ENCODE results near the gene IBA57.

Gene IBA57

DNA sequence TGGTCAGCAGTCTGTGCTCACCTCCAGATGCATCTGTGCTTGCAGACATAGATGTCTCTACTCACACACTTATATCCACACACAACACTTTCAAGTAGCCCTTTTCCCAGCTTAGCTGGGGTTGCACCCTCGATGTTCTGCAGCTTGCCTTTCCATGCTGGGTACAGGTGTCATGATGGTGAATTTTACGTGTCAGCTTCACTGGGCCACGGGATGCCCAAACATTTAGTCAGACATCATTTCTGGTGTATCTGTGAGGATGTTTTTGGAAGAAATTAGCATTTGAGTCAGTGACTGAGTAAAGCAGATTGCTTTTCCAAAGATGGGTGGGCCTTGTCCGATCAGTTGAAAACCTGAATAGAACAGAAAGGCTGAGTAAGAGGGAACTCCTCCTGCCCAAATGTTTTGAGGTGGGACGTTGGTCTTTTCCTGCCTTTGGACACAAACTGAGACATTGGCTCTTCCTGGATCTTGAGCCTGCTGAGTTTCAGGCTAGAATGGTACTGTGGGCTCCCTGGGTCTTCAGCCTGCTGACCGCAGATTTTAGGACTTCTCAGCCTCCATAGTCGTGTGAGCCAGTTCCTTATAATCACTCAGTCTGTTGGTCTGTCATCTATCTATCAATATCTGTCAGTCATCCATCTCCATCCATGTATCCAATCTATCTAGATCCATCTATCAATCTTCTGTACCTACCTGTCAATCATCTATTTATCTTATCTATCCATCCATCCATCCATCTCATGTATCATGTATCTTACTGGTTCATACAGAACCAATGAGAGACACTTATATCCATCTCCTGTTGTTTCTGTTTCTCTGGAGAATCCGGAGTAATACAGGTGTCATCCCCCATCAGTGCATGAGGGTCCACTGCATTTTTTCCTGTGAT is 29.6 kb downstream of the IBA57 start:
- no peak for DNase-seq

DNA sequence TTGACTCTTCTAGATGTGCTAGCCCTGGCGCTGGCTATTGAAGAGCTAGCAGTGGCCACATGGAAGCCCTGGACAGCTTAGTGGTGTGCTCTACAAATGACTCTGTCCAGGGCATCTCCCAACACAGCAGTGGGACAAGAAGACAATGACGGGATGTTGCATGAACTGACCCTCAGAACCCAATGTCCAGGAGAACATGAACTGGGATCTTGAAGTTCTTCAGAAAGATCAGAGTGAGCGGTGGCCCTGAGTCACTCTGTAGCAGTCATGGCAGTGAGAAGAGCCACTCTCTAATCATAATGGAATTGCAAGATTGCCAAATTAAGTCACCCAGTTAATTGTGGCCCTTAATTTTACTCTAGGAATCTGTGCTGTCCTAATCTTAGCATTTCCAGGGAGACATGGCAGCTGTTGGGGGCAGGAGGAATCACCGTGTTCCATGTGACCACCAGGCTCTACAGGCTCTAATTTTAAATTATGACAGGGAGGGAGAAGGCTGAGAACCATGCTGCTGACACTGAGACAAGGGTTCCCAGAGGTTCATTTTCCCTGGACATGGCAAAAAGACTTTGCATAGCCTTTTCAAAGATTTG is 32.0 kb downstream of the IBA57 start:
- no peak for DNase-seq

DNA sequence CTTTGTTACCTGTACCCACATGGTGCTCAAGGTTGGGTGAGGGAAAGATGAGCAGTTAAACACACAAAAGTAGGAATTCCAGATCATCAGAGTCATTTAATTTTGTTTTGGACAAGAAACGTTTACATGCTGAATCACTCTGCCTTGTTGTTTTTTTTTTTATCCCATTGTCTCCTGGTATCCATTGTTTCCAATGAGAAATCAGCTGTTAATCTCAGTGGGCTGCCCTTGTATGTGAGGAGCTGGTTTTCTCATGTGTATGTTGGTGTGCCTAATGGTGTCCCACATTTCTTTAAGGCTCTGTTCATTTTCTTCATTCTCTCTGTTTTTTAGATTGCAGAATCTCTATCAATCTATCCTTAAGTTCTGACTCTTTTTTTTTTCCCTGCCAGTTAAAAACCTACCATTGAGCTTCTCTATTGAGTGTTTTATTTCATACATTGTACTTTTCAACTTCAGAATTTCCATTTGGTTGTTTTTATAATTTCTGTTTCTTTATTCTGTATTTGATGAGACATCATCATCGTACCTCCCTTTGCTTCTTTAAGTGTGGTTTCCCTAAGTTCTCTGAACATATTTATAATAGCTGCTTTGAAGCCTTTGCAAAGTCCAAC is 33.5 kb downstream of the IBA57 start:
- DNase-seq = no peak

DNA sequence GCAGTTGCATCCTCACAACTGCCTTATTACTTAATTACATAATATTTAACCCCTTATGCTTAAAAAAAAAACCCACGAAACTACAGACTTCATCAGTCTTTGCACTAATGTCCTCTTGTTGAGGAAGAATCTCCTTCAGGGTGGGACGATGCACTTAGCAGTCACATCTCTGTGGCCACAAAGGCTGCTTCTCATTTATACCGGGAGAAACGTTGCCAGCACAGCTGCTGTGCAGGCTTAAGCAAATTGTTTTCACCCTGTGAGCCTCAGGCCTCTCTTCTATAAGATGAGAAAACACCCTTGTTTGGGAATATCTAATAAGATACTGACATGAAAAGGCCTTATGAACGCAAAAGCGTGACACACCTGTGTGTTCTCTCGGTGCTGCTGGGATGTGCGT is 39.4 kb downstream of the IBA57 start:
- DNase-seq = no peak

DNA sequence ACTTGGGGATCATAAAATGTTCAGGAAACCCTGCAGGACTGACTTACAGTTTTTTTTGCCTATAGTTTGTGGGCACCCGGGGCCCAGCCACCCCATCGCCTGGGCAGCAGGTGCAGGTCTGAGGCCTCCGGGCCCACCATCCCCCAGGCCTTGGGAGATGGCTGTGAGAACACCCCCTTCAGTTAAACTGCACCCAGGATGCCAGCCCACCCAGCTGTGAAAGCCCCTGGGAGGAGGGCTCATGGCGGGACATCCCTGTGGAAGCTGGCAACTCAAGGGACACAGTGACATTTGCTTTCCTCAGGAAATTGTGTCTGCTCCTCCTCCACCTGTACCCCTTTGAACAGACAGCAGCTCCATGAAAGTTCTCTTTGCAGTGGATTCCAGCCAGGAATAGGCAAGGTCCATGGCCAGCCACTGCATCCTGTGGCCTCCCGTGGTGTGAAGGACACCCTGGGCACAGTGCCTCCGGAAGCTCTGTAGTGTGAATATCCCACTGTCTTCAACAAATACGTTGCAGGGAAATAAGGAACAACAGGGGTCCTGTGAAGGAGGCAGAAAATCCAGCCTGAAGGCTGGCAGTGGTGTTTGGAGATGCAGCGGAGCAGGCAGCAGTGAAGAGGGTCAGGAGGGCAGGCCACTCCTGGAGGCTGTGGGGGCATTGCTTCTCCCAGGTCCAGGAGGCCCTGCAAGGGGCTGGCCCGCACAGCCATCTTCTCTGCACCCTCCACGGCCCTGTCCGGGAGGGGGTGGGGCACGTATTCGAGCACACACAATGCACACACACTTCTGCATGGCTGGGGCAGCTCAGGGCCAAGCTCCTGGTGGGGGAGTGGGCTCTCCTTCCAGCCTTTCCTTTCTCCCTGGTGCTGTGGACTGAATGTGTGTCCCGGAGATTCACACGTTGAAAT is 40.2 kb downstream of the IBA57 start:
- no peak for DNase-seq

DNA sequence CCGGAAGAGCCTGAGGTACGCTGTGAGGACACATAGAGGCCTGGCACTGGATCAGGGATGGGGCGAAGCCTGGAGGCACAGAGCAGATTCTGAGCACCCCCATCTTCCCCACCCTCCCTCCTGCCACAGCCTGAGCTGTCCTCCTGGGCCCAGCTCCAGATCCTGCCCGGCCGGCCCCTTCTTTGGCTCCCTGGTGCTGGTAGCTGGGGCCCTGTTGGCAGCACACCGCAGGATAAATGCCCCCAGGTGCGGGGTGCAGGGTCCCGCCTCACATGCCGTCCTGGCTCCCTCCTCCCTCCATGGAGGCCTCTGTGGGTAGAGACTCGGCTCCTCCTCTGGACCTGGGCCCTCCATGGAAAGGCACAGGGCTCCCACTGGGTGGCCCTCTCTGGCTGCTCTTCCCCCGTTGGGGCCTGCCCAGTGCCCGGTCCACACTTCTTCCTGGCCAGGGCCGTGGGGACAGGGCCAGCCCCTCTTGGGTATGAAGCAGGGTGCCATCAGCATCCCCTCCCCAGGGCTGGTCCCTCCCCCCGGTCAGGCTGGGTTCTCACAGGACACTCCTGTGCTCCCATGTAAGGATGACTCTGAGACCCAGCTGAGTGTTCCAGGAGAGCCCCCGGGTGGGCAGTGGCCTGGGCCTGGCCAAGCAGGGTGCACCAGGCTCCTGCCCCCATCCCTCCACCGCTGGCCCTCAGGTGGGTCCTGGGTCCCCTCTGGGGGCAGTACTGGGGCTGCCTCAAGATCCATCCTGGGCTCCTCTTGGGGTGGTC is 41.2 kb downstream of the IBA57 start:
- no peak for DNase-seq

DNA sequence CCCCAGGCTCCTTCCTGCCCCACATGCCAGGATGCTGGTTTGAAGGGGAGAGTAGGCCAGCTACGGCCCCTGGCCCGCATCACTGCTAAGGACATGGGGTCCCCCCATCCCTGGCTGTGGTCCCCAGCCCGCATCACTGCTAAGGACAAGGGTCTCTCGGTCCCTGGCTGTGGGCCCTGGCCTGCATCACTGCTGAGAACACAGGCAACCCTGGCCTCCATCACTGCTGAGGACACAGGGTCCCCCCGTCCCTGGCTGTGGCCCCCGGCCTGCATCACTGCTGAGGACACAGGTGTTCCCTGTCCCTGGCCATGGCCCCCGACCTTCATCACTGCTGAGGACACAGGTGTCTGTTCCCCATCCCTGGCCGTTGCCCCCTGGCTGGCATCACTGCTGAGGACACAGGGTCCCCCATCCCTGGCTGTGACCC is 41.8 kb downstream of the IBA57 start:
- no peak for DNase-seq

DNA sequence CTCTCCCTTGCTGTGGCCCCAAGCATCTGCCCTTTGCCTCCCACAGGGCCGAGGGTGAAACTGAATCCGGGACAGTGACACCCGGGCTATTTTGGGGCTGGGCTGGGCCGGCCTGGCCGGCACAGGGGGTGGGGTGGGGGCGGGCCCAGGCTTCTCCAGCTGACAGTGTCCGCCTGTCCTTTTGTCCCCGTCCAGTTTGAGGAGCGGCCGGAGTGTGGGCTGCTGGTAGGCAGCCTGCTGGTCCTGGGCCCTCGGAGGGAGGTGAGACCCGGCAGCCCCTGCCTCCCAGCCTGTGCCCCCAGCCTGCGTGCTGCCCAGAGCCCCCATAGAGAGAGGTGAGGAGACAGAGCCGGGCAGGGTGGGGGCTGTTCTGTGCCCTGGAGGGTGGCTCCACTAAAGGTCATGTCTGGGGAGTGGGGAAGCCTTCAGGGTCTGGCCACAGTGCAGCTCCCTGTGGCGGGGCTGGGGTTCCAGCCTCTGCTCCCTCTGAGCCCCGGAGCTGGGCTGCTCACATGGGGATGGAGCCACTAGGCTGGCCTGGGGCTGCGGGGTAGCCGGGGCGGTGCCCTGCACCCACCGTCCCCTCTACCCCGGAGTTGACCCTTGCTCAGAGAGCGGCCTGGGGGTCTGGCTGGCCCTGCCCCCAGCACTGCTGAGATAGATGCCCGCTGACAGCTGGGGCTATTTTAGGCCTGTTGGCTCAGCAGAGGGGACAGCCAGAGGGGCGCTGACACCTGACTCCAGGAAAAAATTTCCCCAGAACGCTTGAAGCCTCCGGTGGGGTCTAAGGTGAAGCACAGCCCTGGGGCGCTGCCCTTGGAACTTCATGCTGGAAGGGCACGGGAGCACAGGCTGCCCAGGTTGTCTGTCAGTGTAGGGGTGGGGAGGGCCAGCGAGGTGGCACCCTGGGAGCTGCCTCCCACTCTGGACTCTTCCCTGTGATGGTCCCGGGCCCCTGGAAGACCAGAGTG is 42.5 kb downstream of the IBA57 start, which contains the start of gene OBSCN:
Gene OBSCN, plus strand, starts transcription at position 194 of the 971 bp plus-strand sequence. CDS start 3,740 bp downstream, outside the sequence.
- no peak for DNase-seq

DNA sequence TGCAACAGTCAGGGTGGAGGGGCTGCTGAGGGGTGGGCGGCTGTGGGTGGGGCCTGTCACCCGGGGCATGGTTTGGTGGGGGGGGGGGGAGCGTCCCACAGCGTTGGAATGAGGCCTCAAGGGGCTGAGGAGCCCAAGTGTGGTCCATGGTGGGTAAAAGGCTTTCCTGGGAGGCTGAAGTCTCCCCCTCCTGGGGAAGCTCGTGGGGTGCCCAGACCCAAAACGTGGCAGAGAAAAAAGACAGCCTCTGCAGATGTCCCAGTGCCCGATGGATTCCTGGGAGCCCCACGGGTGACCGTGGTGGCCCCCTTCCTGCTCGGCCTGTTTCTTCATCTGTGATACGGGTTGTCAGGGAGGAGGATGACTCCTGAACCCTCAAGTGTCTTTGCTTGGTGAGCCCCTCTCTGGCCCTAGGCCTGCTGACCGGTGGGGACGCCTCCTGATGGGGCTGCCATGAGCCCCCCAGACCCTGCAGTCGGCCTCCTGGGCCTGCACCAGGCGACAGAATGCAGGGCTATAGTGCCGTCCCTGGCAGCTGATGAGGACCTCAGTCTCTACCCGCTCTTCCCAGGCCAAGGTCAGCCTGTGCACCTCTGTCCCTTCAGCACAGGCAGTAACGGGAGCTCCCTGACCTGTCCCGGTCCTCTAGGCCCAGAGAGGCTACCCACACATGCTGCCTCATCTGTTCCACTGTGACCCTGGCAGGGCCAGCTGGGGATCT is 43.4 kb downstream of the IBA57 start:
- DNase-seq = no peak

DNA sequence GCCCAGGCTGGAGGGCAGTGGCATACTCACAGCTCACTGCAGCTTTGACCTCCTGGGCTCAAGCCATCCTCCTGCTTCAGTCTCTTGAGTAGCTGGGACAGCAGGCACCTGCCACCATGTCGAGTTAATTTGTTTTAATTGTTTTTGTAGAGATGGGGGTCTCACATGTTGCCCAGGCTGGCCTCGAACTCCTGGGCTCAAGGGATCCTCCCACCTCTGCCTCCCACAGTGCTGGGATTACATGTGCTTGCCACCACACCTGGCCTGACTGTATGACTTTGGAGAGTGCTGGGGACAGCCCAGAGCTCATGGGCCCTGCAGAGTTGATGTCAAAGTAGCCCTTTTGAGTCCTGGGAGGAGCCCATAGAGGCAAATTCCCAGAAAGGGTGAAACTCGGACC is 44.1 kb downstream of the IBA57 start:
- no peak for DNase-seq

DNA sequence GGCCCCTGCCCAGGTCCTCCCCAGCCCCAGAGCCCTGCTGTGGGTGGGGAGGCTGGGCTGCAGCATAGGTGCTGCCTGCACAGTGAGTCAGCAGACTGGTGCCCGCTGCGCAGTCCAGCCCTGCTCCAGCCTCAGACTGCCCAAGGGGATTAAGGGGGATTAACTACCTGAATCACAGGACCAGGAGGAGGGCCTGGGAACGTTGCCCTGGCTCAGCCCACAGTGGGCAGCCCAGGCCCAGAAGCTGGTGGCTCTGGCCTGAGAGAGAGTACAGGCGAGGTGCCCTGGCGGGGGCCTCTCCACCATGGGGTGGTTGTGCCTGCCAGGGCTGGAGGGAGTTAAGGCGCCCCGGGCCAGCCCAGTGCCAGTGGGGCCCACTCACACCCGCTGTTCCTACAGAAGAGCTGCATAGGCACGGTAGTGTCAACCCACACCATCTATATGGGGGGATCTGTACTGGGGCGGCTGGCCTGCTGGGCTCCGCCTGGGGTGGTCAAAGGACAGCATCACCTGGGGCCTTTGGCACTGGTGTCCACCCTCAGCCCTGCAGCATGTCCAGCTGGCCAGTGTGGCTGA is 44.6 kb downstream of the IBA57 start:
- DNase-seq = no peak

DNA sequence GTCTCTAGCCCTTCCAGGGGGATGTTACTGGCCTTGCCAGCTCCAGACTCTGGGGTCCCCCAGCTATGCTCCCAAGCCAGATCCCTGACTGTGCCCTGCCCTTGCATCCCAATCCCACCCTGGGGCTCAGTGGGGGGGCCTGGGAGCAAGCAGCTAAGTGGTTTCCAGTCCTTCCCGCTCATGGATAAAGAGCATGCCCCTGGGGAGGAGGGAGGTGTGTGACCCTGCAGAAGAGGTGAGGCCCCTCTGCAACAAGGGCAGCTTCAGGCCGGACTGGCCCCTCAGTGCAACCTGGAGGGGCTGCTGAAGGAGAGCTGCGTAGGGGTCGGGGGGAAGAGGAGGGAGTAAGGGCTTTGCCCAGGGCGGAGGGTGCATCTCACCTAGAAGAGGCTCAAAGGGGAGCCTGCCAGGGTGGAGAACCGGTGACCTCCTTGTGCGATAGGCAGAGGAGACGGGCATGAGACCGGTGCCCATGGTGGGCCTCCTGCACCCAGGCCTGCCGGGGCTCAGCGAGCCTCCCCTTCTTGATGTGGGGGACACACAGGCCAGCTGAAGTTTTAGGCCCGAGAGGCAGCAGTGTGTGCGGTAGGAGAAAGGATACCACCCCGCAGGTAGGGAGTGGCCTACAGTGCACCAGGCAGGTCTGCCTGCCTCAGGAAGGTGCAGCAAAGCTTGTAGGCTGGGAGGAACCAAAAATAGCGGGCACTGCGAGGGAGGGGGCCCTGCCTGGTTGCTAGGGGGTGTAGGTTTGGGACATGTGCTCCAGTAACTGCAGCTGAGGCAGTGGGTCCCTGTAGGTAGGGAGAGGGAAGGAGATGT is 45.3 kb downstream of the IBA57 start:
- no peak for DNase-seq

DNA sequence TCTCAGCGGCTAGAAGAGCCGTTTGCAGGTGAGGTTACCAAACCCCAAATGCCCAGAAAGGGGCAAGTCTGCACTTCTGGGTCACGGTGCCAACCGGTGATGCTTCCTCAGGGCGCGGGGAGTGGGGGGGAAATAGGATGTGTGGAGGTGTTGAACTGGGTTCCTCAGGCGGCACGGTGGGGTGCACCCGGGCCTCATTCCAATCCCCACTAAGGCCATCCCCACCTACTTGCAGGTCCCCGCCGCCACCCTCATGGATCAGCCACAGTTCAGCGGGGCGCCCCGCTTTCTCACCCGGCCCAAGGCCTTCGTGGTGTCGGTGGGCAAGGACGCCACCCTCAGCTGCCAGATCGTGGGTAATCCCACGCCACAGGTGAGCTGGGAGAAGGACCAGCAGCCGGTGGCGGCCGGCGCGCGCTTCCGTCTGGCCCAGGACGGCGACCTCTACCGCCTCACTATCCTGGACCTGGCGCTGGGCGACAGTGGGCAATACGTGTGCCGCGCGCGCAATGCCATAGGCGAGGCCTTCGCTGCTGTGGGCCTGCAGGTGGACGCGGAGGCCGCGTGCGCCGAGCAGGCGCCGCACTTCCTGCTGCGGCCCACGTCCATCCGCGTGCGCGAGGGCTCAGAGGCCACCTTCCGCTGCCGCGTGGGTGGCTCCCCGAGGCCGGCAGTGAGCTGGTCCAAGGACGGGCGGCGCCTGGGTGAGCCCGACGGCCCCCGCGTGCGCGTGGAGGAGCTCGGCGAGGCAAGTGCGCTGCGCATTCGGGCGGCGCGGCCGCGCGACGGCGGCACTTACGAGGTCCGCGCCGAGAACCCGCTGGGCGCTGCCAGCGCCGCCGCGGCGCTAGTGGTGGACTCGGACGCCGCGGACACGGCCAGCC is 46.2 kb downstream of the IBA57 start:
- no peak for DNase-seq

DNA sequence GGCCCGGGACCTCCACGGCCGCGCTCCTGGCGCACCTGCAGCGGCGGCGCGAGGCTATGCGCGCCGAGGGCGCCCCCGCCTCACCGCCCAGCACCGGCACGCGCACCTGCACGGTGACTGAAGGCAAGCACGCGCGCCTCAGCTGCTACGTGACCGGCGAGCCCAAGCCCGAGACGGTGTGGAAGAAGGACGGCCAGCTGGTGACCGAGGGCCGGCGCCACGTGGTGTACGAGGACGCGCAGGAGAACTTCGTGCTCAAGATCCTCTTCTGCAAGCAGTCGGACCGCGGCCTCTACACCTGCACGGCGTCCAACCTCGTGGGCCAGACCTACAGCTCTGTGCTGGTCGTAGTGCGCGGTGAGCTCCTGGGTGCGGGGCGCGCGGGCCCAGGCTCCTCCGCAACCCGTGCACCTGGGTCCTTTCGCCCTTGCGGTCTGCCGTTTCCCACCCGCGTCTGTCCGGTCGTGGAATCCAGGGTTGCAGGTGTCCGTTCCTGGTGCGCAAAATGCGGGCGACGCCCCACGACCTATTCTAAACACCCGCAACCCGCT is 46.9 kb downstream of the IBA57 start:
- DNase-seq = no peak

DNA sequence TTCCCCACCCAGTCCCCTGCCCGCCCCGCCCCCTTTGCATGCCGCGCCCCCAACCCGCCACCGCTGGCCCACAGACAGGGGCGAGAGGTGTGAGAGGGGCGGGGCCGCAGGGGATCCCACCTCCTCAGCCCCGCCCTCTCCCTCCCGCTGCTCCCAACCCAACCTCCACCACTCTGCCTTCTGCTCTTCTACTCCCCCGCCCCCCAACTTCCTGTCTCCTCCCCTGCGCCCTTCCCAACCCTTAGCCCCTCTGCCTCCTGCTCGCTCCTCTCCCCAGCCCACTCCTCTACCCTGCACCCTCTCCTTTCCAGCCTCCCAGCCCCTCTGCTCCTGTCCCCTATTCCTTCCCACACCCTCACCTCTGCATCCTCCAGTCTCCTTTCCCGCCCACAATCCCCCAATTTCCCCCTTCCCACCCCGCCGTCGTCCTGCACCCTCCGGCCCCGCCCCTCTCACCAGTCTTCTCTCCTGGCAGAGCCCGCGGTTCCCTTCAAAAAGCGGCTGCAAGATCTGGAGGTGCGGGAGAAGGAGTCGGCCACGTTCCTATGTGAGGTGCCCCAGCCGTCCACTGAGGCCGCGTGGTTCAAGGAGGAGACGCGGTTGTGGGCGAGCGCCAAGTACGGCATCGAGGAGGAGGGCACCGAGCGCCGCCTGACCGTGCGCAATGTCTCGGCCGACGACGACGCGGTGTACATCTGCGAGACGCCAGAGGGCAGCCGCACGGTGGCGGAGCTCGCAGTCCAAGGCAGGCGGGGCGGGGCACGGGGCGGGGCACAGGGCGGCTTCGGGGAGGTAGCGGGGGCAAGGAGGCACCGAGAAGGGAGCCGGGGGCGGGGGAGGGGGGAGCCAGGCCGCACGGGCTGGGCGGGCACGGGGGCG is 47.6 kb downstream of the IBA57 start:
- peak; percentile 86 to 94 for DNase-seq
